ENCODE measurements around the gene SLFNL1.

Gene SLFNL1

DNA sequence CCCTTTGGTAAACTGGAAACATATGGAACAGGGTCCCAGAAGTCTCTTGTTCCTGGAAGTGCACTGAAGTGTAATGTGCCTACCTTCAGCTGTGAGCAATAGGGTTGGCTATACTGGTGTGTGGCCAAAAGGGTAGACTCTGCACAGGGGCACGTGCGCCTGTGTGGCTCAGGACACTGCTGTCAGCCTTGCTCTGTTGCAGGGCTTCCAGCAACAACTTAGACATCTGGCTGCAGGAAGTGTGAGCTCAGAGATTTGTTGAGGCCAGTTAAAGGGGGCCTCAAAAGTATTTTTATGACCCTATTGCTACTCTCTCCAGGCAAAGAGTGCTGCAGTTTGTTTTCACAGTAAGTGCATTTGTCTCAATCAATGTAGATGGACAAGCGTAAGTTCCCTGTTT lies 34.6 kb downstream of the SLFNL1 start:
- Histone ChIP-seq H3K36me3 (ENCODE audit: insufficient read depth) (peaks cover 39% of the 10 kb centered on the region), H3K4me2 (no peak overlapping the region), H3K79me2 (ENCODE audit: insufficient read depth, low read depth) (peaks cover 50% of the 10 kb centered on the region), H3K27ac (no peak overlapping the region), H3K27me3 (ENCODE audit: insufficient read depth, low read depth) (no peaks in the 10 kb centered on the region), H3K4me3 (IDR thresholded peaks at IDR 0.05; ENCODE audit: insufficient read depth, low read depth, low read length) (no peak overlapping the region), H2AFZ (ENCODE audit: low read depth) (no peak overlapping the region), H3K9ac (no peak overlapping the region), H4K20me1 (ENCODE audit: insufficient read depth) (peaks cover 20% of the 10 kb centered on the region), H3K4me1 (ENCODE audit: low read depth, poor library complexity, severe bottlenecking) (peaks cover 14% of the 10 kb centered on the region)
- TF ChIP-seq, protein P1, sequence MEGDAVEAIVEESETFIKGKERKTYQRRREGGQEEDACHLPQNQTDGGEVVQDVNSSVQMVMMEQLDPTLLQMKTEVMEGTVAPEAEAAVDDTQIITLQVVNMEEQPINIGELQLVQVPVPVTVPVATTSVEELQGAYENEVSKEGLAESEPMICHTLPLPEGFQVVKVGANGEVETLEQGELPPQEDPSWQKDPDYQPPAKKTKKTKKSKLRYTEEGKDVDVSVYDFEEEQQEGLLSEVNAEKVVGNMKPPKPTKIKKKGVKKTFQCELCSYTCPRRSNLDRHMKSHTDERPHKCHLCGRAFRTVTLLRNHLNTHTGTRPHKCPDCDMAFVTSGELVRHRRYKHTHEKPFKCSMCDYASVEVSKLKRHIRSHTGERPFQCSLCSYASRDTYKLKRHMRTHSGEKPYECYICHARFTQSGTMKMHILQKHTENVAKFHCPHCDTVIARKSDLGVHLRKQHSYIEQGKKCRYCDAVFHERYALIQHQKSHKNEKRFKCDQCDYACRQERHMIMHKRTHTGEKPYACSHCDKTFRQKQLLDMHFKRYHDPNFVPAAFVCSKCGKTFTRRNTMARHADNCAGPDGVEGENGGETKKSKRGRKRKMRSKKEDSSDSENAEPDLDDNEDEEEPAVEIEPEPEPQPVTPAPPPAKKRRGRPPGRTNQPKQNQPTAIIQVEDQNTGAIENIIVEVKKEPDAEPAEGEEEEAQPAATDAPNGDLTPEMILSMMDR (conservative IDR thresholded peaks at IDR 0.05; ENCODE audit: low read depth, low read length) = no peak

DNA sequence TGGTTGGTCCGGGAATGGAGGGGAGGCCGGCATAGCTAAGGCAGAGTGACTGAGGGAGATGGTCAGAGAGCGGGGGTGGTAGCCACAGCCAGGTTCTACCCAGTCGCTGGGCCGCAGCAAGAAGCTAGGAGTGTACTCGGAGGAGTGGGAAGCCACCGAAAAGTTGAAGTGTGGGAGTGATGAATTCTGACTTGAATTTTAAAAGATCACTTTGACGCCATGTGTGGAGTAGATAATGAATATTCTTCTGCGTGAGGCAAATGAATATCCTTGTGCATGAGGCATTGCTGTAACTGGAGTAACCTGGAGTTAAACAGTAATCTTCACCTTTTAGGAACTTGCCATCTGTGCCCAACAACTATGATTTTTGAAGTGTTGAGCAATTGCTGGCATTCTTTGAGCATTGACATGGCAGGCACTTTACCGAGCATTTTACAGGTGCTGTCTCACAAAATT lies 35.2 kb downstream of the SLFNL1 start:
- Histone ChIP-seq H3K79me2 (ENCODE audit: insufficient read depth, low read depth) (peaks cover 56% of the 10 kb centered on the region), H3K4me2 (no peak overlapping the region), H3K4me1 (ENCODE audit: low read depth, poor library complexity, severe bottlenecking) (peaks cover 20% of the 10 kb centered on the region), H3K36me3 (ENCODE audit: insufficient read depth) (peaks cover 39% of the 10 kb centered on the region), H3K9ac (no peak overlapping the region), H4K20me1 (ENCODE audit: insufficient read depth) (peaks cover 21% of the 10 kb centered on the region), H3K4me3 (IDR thresholded peaks at IDR 0.05; ENCODE audit: insufficient read depth, low read depth, low read length) (no peak overlapping the region), H3K27me3 (ENCODE audit: insufficient read depth, low read depth) (no peaks in the 10 kb centered on the region), H3K27ac (no peak overlapping the region), H2AFZ (ENCODE audit: low read depth) (no peak overlapping the region)
- TF ChIP-seq, protein P1 (conservative IDR thresholded peaks at IDR 0.05; ENCODE audit: low read depth, low read length) = no peak

DNA sequence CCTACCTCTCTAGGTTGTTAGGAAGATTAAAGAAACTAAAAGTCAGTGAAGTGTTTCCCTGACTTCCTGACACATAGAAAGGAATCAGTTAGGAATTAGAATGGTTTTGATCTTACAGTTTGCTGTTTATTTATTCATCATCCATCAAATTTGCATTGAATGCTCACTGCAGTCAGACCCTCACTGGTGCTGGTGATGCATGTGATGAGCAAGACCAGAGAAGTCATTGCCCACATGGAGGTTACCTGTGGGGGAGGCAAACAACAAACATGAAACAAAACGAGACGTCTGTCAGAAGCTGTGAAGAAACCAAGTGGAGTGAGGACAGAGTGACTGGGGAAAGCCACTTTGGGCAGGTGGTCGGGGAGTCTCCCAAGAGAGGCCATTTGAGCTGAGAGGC lies 35.6 kb downstream of the SLFNL1 start:
- Histone ChIP-seq H3K27ac (no peak overlapping the region), H3K9ac (no peak overlapping the region), H4K20me1 (ENCODE audit: insufficient read depth) (peaks cover 21% of the 10 kb centered on the region), H3K79me2 (ENCODE audit: insufficient read depth, low read depth) (peaks cover 61% of the 10 kb centered on the region), H3K4me1 (ENCODE audit: low read depth, poor library complexity, severe bottlenecking) (peaks cover 25% of the 10 kb centered on the region), H3K27me3 (ENCODE audit: insufficient read depth, low read depth) (no peaks in the 10 kb centered on the region), H2AFZ (ENCODE audit: low read depth) (no peak overlapping the region), H3K36me3 (ENCODE audit: insufficient read depth) (peaks cover 39% of the 10 kb centered on the region), H3K4me2 (no peak overlapping the region), H3K4me3 (IDR thresholded peaks at IDR 0.05; ENCODE audit: insufficient read depth, low read depth, low read length) (no peak overlapping the region)
- TF ChIP-seq, protein P1 (conservative IDR thresholded peaks at IDR 0.05; ENCODE audit: low read depth, low read length) = no peak

DNA sequence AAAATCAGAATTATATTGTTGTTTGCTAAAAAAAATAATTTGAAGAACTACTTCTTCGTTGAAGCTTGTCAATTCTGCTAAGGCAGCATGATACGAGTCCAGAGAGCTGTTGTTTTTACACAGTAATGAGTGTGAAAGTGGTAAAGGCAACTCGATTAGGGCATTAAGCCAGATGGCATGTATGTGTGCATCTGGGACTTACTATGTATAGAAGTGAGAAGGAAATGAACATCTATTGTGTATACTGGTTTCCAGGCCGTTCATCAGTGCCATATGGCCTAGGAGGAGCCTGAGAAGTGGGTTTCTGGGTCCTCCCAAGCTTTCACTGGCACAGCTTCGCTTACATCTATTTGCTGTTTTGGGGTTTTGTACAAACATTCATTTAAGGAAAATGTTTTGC lies 36.4 kb downstream of the SLFNL1 start:
- H3K79me2 ChIP-seq (ENCODE audit: insufficient read depth, low read depth) = peaks cover 67% of the 10 kb centered on the region
- TF ChIP-seq, protein P1 (conservative IDR thresholded peaks at IDR 0.05; ENCODE audit: low read depth, low read length) = no peak
- H3K27ac ChIP-seq = no peak overlapping the region
- no peak overlapping the region for H3K9ac ChIP-seq
- peaks cover 21% of the 10 kb centered on the region for H4K20me1 ChIP-seq (ENCODE audit: insufficient read depth)
- H3K4me3 ChIP-seq (IDR thresholded peaks at IDR 0.05; ENCODE audit: insufficient read depth, low read depth, low read length) = no peak overlapping the region
- H3K36me3 ChIP-seq (ENCODE audit: insufficient read depth) = peaks cover 34% of the 10 kb centered on the region
- no peak overlapping the region for H3K4me2 ChIP-seq
- no peak overlapping the region for H2AFZ ChIP-seq (ENCODE audit: low read depth)
- peaks cover 25% of the 10 kb centered on the region for H3K4me1 ChIP-seq (ENCODE audit: low read depth, poor library complexity, severe bottlenecking)
- H3K27me3 ChIP-seq (ENCODE audit: insufficient read depth, low read depth) = no peaks in the 10 kb centered on the region
